Psoas muscle (tissue), 8 donors: Measurements from ENCODE around the gene STARD10. TPM values are rescaled to one million over a fixed set of nuclear protein-coding genes. Genes with fewer than 3 reads are reported as not detected.

ENCODE experiments used
- ATAC-seq, 4 donors: fragments of 200-7000 bp; cut with Tn5 transposase; one replicate each; pipeline ENCODE4 v1.9.1; 2020; ENCODE audit warnings: moderate library complexity in 3 of 4, mild to moderate bottlenecking in 2 of 4
- DNase-seq, 2 donors: peaks; one replicate each; pipeline ENCODE4 v3.0.0-alpha.2; 2020
- H3K27ac ChIP-seq: fragments of 200-600 bp; one replicate; pipeline ENCODE4 v1.8.0; 2022
- H3K27me3 ChIP-seq, 3 donors: fragments of 200-600 bp in 1 of 3; one replicate each; pipeline versions ENCODE4 v1.6.1 to v1.8.0; 2013 to 2022; ENCODE audit warnings: low read length in 2 of 3, mild to moderate bottlenecking in 2 of 3, moderate library complexity in 1 of 3; ENCODE audit not compliant: insufficient read depth in 3 of 3
- H3K36me3 ChIP-seq, 2 donors: fragments of 200-600 bp in 1 of 2; one replicate each; pipeline versions ENCODE4 v1.6.1 to v1.8.0; 2013 to 2022; ENCODE audit warnings: low read depth in 1 of 2, mild to moderate bottlenecking in 1 of 2, moderate library complexity in 1 of 2; ENCODE audit not compliant: insufficient read depth in 1 of 2
- H3K4me1 ChIP-seq: fragments of 200-600 bp; one replicate; pipeline ENCODE4 v1.8.0; 2022
- H3K4me3 ChIP-seq: fragments of 200-600 bp; one replicate; pipeline ENCODE4 v1.8.0; 2022; ENCODE audit warnings: mild to moderate bottlenecking
- H3K9me3 ChIP-seq: fragments of 200-600 bp; one replicate; pipeline ENCODE4 v1.8.0; 2022
- CTCF ChIP-seq: fragments of 200-600 bp; IDR thresholded peaks from one replicate; pipeline ENCODE4 v1.8.0; 2022; ENCODE audit warnings: antibody characterized with exemption
- WGBS, 3 donors: extraction: QIAGEN DNeasy Blood & Tissue Kit; methylation state at CpG; one replicate each; pipeline versions ENCODE4 v1.1.6 to v1.1.7; 2013; 5-methylcytosine and 5-hydroxymethylcytosine counted together
- intact Hi-C, 2 donors: fragments of 100-400 bp; cut with DNase I; formaldehyde crosslinking; loops; one replicate each; pipeline versions ENCODE4 v1.11.0 to v1.14.2; 2022
- polyA plus RNA-seq, 3 donors: library from polyadenylated mRNA; stranded (reverse); fragments of 200-250 nt; gene quantifications; one replicate each; pipeline ENCODE4 v1.2.3, GENCODE V29; 2013
- total RNA-seq, 4 donors: library from RNA; stranded (reverse); fragmentation: NEBNext Ultra II Directional in 2 of 4; extraction: Animal tissue kit (Norgen Biotek cat#: 25700) in 2 of 4; gene quantifications; one replicate each; pipeline versions ENCODE4 v1.2.1 to v1.2.4, GENCODE V29; 2021 to 2023
- donor health status: healthy with polysubstance abuse.
- donor health status: DM: no; HTN: no; CAD: no; lungs with moderate emphysema.
- donor health status: Bipolar disorder and iron deficiency.
- donor health status: healthy.
- donor health status: DM: yes; HTN: yes; CAD: no.
- donor health status: DM: no; HTN: no; CAD: no.
- donor health status: DM: no; HTN: no; CAD: no.
- donor health status: DM: yes; HTN: yes; CAD: no.

Gene STARD10
- total and polyA plus RNA-seq, 7 donors, result 18.6 to 99.9 (median 57.3) TPM

GRCh38 chr11:72727521-72727920 lies 66.3 kb downstream of the STARD10 start:
- ATAC-seq, result no peak
- Histone ChIP-seq H3K4me3 (no peak overlapping the region), H3K27ac (no peak overlapping the region), H3K4me1 (peaks cover 9% of the 10 kb centered on the region), H3K36me3 (no peaks in the 10 kb centered on the region), H3K9me3 (no peaks in the 10 kb centered on the region), H3K27me3 (no peaks in the 10 kb centered on the region)
- peak in 1 of 2 donors; percentile 39 for DNase-seq
- TF ChIP-seq CTCF, result no peak
- 64 to 78% (median 73%) methylated on average over 4 of the region's 4 CpGs for WGBS, 3 donors
- intact Hi-C loops, result loop anchor here (2.0 to 5.0 kb wide), 3 partner anchors 65 to 450 kb away; partner anchors contain the start of gene ATG16L2 (in 1 of the 2)

- Histone ChIP-seq H3K27ac (no peak overlapping the region), H3K4me3 (no peak overlapping the region), H3K36me3 (no peaks in the 10 kb centered on the region), H3K4me1 (peaks cover 9% of the 10 kb centered on the region), H3K9me3 (no peaks in the 10 kb centered on the region), H3K27me3 (no peaks in the 10 kb centered on the region)
- no peak for ATAC-seq
- DNase-seq, result peak in 1 of 2 donors; percentile 58
- intact Hi-C loops, result loop anchor here (2.0 to 5.0 kb wide), 3 partner anchors 66 to 451 kb away; partner anchors contain the start of gene ATG16L2 (in 1 of the 2)
- TF ChIP-seq CTCF, result no peak
- 81 to 83% (median 81%) methylated on average over 38 to 40 of the region's 40 CpGs for WGBS, 3 donors
Observed at GRCh38 chr11:72726266-72727220, 67.3 kb downstream of the STARD10 start.

GRCh38 chr11:72725724-72726028 lies 68.2 kb downstream of the STARD10 start:
- no peak overlapping the region for H3K27ac ChIP-seq
- H3K9me3 ChIP-seq, result no peaks in the 10 kb centered on the region
- peaks cover 16% of the 10 kb centered on the region for H3K4me1 ChIP-seq
- no peak overlapping the region for H3K4me3 ChIP-seq
- H3K27me3 ChIP-seq, result no peaks in the 10 kb centered on the region
- 78 to 87% (median 84%) methylated on average over 4 of the region's 4 CpGs for WGBS, 3 donors
- intact Hi-C loops, result loop anchor here (2.0 to 5.0 kb wide), 4 partner anchors 27 to 452 kb away; partner anchors contain the start of genes ARAP1 (in 1 of the 2) and ATG16L2 (in 1 of the 2)
- no peak for ATAC-seq
- H3K36me3 ChIP-seq, result no peaks in the 10 kb centered on the region
- no peak for DNase-seq
- TF ChIP-seq CTCF, result no peak

- Histone ChIP-seq H3K27ac (no peak overlapping the region), H3K27me3 (no peaks in the 10 kb centered on the region), H3K36me3 (no peaks in the 10 kb centered on the region), H3K9me3 (no peaks in the 10 kb centered on the region), H3K4me3 (no peak overlapping the region), H3K4me1 (peaks cover 22% of the 10 kb centered on the region)
- ATAC-seq, result peak; percentile 31 to 55 (median 34)
- intact Hi-C loops, result loop anchor here (2.0 to 5.0 kb wide), 5 partner anchors 28 to 452 kb away; partner anchors contain the start of genes ARAP1 (in 1 of the 2) and ATG16L2 (in 1 of the 2)
- WGBS, 3 donors, result 48 to 55% (median 49%) methylated on average over 8 to 9 of the region's 9 CpGs
- DNase-seq, result peak; percentile 65 to 79
- peak; percentile 84 for TF ChIP-seq CTCF
Observed at GRCh38 chr11:72724851-72725723, 68.8 kb downstream of the STARD10 start.
